Neural progenitor cell (in vitro differentiated cells): ENCODE data around the gene RGS7.
"Not testable (repeated sequence)": the region's sequence is repeated elsewhere in the genome, so short reads cannot be mapped to it uniquely, and the experiment has no call there.

Source experiments
- CTCF ChIP-seq: fragments of 200-600 bp; sonication (generic); IDR thresholded peaks from 2 replicates; pipeline ENCODE4 v1.5.1; 2017; ENCODE audit warnings: antibody characterized with exemption, mild to moderate bottlenecking
- EZH2 ChIP-seq: fragments of 200-600 bp; sonication (generic); IDR thresholded peaks from 2 replicates; pipeline ENCODE4 v1.6.1; 2017; ENCODE audit warnings: antibody characterized with exemption, mild to moderate bottlenecking, moderate library complexity
- EZH2phosphoT487 ChIP-seq: fragments of 200-600 bp; sonication (generic); IDR thresholded peaks from 2 replicates; pipeline ENCODE4 v1.6.1; 2017; ENCODE audit warnings: antibody characterized with exemption

GRCh38 chr1:240972059-240972458, 384.9 kb downstream of the RGS7 start:
- not testable (repeated sequence) for TF ChIP-seq EZH2, CTCF, EZH2phosphoT487
